Endometrium (tissue), 2 donors: Measurements from ENCODE around the gene KIDINS220.
"Not testable (repeated sequence)": the region's sequence is repeated elsewhere in the genome, so short reads cannot be mapped to it uniquely, and the experiment has no call there.

Source experiments
- FAIRE-seq: peaks from 2 replicates; lab custom pipeline; 2012; peaks lifted over from hg19 to GRCh38; lab: Jason Lieb, UNC
- donor health status: control.
- donor health status: control.

Gene KIDINS220

DNA sequence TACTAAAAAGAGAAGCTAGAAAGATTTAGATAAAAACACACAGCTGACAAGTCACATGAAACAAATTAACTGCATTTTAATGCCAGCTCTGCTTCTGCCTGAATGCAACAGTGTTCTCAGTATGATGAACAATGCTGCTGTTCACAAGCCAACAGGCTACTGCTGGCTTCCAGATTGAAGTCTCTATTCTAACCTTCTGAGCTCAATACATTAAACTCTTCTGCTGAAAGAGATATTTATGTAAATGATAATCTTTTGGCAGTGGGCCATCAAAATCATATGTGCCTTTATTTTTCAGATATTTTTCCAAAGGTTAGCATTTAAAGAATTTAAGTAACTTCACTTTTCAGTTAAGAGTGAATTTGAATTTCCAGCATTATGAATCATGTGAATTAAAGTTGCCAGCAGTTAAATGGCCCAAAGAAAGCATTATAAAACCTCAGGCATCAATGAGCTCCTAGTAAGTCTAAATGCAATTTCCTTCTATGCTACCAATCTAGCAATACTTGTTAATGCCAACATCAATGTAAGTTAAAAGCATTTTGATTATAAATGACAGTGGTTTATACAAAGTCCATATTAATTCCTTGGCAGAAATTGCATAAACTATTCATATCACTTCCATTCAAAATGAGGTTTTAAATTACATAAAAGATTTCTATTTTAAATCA lies 83.2 kb downstream of the KIDINS220 start:
- FAIRE-seq, result no peak

DNA sequence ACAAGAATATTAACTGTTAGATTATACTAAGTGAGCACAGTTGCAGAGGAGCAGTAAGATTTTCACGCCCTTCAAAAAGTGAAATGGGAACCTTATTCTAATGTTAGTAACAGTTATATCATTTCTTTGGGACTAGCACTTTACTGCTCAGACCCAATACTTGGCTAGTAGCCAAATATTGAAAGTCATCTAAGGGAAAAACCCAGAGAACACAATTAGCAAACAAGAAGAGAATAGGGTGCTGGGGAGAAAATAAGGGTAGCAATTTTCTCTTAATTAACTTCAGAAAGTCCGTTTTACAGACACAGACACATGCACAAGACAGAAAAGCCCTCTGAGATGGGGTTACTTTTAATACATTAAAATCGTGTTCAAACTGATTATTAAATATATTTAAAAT lies 83.8 kb downstream of the KIDINS220 start:
- FAIRE-seq, result no peak

DNA sequence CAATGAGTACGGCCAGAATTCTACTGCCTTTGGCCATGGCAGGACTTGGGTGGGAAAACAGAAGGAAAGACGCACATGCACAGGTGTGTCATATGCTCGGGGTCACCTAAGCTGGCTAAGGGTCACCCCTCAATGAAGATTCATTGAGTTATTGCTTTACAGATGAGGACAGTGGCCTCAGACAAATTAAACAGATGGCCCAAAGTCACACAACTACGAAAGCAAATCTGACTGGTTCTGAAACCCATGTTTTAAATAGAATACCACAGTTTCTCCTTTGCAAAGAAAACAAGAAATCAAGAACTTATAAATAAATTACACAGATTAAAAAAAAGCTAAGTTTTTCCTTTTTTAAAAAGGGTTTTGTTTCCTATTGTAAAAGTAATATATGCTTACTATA lies 85.0 kb downstream of the KIDINS220 start:
- no peak for FAIRE-seq

DNA sequence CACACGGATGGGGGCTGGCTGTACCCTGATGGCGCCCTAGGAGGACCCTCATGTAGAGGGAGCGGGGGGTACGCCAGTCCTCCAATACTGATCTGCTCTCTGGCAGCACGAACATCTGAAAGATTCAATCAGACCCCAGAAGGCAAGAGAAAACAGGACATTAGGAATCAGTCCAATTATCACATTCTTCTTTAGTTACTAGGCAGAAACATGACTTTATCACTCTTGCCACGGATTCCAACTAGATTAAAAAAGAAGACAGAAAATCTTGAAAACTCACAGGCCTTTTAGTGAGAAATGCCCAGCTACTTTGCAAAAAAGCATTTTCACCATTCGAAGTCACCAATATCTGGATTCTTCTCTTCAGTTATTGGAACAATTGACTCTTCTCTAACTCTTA lies 87.2 kb downstream of the KIDINS220 start:
- no peak for FAIRE-seq

DNA sequence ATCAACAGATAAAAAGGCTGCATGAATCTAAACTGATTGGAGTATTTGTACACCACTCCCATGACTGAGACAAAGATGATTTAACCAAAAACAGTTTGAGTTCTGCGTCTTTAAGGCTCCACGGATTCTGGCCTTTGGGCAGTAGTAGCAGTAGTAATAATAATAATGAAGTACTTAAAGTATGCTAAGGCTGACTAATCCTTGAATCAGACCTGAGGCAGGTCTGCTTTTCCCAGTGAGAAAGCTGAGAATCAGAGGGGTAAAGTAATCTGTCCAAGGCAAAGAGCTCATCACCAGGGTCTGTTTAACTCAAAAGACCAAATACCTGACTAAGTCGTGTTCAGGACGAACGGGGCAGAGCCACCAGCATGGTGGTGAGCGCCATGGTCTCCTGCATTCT lies 94.2 kb downstream of the KIDINS220 start:
- no peak for FAIRE-seq

DNA sequence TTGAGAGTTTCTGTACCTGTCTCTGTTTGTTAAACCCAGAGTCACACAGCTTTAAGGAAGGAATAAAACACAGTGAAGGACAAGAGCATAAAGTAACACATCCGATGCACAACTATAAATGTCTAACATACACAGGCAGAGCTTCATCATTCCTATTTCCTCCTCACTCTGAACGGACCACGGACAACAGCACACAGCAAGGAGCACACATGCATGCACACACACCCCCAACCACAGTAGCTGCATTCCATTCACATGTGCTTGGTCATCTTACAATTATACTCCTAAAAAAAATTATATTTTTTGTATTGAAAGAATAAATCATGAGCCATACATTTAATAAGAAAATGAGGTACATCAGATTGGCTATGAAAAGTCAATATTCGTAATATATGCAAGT lies 97.3 kb downstream of the KIDINS220 start:
- no peak for FAIRE-seq

DNA sequence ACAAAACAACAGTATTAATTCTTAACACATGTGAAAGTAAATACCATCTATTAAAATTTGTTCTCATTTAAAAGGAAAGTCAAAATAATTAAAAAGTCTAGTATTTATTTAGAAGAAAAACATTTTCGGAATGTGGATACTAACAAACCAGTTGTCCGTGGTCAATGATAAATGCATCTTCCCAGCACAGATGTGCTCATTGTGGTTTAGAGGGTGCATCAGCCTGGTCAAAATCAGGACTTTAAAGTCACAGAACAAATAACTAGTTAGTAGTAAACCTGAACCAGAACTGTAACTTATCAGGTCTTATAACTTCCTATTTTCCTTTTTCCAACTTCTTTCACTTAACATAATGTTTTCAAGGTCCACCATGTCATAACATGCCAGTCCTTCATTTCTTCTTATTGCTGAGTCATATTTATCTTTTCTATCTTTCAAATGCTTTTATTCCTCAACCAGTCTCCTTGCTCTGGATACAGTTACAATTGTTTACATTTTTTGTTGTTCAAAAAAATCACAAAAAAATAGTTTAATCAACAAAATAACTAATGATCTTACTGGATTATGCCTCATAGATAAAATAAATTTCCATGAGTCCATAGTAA lies 99.7 kb downstream of the KIDINS220 start:
- peak; percentile 97 for FAIRE-seq

DNA sequence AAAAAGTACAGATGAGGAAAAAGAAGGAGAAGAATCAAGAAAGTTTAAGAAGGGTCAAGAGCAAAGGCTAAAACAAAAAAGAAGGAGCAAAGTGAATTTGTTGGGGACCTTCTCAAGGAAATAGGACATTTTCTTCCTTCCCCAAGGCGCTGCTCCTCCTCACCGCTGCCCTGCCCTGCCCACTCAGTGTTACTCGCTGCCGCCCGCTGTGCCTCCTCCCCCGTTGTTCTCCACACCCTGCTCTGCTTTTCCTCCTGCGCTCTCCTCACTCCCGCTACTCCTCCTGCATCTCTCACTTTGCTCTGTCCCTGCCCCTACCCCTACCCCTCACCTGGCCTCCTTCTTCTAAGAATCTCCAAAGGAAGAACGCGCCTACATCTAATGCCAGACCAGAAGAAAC lies 104.8 kb downstream of the KIDINS220 start:
- FAIRE-seq, result no peak

DNA sequence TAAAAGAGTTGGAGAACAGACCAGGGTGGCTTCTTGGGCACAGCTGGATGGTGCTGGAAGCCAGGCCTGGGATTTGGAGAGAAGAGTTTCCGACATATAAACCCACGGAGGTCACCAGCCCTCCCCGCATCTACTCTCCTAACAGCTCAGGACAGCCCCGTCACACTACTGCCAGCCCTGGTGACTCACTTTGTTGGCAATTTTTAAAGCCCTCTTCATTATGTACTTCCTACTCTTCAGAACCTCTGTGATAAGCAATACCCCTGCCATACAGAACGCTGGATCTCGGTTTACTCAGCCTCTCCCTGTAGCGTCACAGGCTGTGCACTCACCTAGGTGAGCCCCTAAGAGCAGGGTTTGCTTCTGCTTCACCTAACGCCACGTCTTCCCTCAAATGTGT lies 107.5 kb downstream of the KIDINS220 start:
- FAIRE-seq, result no peak

DNA sequence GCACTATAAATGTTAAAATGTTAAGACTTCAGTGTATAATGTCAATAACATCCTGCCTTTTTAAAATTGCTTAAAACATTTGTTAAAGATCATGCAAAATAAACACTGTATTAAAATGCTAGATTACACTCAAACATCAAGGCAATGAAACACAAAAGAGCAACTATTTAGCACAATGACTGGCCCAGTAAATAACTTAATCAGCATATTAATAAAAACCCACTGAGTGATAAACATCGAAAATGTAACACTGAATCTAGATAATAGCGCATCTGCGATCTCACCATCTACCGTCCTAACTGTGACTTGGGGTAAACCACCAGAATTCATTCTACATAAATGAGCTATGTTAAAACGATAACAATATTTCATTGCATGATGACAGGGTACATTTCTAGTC lies 108.3 kb downstream of the KIDINS220 start:
- FAIRE-seq, result not testable (repeated sequence)

DNA sequence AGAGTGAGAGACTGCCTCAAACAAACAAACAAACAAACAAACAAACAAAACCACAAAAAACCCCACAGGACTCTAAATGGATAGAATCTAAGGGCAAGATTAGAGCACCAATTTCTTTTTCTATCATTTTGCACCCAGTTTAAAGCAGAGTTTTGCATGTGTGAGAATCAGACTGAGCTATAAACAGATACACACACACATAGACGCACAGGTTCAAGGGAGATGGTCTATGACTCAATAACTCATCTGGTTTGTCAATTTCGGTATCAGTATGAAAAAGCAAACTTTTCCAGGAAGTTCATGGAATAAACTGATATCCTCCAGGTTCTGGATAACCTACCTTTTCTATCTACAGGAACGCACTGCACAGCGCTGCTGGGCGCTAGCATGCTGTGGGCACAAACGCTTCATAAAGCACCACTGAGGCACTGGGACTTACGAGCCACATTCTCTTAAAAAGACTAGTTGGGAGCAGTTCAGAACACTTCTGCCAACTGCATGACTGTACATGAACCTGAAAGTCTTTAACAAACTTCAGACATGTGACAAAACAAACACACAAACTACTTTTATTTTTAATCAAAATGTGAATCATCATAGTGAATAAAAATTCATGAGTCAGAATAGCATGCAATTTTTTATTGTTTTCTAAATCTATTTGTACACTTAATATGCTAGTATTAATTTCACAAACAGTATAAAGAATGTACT lies 109.0 kb downstream of the KIDINS220 start:
- peak; percentile 58 for FAIRE-seq

DNA sequence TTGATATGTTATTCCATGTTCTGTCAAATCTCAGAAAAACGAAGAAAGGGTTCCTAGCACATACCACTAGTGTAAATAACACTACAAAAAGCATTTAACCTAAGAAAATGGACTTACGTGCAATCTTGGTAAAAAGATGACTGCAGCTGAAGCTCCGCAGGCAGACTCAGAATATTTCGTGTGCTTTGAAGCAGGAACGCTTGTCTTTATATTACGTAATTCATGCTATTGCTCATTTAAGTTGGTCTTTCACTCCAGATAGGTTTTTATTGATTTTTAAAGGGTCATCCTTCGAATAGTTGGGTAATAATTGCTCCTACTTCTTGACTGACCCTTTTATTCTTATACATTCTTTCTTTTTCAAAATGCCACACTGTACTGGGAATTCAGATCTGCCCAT lies 111.6 kb downstream of the KIDINS220 start:
- no peak for FAIRE-seq

DNA sequence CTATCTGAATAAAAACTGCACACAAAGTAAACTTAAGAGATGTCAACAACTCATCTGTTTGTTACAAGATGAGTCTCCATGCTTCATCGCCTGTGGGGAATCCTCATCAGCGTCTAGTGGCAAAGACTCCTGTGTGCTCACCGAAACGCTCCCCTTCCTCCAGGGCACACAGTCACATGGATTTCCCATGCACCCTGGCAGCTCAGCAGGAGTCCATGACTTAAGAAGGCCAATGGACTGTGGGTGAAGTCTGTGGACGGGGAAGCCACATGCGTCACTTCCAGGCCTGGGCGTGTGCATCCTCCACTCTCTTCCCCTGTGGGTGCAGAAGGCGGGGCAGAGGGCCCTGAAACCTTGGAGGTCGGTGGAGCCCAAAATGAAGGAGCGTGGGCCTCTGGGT lies 114.4 kb downstream of the KIDINS220 start:
- FAIRE-seq, result no peak

DNA sequence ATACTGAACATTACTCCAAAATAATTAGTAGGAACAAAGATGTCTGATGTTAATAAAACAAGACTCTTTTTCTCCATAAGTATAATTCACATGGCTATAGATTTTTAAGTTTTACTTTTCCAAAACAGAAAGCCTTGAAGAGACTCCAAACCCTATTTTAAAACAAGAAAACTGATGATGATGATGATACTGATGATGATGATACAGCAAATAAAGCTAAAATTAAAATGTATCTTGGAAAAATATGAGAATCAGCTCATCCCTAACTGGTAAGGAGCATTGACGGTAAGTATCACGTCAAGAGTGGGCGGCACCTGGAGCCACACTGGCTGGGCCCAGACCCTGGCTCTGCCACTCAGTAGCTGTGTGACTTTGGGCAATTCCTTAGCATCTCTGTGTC lies 116.0 kb downstream of the KIDINS220 start:
- FAIRE-seq, result no peak

DNA sequence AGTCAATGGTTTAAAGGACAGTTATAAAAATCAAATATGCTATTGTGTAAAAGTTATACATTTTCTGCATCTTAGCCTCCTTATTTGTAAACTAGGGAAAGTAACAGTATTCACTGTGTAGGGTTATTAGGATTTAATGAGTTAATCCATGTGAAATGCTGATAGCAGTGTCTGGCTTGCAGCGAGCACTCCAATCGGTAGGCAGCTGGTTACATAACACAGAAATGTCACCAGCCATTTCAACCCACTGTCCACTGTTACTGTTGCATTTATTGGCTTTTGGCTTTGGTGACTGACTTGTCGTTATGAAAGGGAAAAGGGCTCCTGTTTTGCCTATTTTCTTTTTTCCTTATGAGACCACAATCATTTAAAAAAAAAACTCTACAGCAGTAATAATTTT lies 116.7 kb downstream of the KIDINS220 start:
- FAIRE-seq, result no peak

DNA sequence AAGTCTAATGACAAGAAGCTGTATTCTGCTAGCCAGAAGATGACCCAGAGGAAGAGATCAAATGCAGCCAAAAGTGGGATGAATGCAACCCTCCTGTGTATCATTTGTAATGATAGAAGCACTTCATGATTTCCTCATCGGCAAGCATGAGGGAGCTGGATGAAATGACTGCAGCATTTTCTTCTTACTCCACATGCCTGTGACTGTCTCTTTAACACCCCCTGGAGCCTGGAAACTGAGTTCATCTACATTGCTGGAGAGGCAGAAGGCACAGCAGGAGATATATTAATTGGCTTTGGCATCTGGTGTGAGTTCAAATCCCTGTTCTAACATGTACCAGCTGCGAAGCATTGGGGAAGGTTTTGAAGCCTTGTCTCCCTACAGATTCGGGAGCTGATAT lies 117.9 kb downstream of the KIDINS220 start:
- FAIRE-seq, result no peak

DNA sequence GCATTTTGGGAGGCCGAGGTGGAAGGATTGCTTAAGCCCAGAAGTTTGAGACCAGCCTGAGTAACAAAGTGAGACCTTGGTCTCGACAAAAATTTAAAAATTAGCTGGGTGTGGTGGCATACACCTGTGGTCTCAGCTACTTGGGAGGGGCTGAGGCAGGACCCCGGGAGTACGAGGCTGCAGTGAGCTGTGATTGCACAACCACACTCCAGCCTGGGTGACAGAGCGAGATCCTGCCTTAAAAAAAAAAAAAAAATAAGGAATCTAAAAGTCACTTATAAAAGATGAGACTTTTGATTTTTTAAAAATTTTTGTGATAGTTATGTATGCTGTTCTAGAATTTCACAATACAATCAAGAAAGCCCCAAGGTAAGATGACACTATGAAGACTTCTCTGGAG lies 122.4 kb downstream of the KIDINS220 start:
- no peak for FAIRE-seq

DNA sequence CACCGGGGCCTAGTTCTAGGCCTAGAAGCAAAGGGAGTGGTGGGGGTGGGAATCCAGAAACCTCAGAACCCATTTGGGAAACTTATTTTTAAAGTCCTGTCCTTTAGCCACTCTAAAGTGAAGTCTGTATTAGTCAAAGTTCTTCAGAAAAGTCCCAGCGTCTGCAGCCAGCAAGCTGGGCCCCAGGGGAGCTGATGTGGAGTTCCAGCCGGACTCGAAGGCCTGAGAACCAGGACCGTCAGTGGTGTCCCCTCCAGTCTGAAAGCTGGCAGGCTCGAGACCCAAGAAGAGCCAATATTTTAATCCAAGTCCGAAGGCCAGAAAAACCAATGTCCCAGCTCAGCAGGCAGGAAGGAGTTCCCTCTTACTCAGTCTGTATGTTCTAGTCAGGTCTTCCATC lies 123.1 kb downstream of the KIDINS220 start:
- no peak for FAIRE-seq

DNA sequence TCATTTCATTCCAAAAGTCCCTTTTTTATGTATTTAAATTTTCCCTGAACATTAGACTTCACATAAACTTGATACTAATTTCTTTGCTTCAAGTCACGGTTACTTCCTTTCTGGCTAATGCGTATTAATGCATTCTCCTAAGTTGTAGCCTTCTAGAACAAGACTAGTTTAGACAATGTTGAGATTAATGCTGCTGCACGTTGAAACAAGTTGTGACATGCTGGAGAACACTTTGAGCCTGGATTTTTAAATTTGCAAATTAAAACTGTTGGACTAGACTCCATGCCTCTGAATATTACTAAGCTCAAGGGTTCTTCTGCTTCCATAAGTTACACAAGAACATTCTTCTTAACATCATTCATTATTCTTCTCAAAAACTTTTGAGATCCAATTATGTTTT lies 126.5 kb downstream of the KIDINS220 start:
- no peak for FAIRE-seq

DNA sequence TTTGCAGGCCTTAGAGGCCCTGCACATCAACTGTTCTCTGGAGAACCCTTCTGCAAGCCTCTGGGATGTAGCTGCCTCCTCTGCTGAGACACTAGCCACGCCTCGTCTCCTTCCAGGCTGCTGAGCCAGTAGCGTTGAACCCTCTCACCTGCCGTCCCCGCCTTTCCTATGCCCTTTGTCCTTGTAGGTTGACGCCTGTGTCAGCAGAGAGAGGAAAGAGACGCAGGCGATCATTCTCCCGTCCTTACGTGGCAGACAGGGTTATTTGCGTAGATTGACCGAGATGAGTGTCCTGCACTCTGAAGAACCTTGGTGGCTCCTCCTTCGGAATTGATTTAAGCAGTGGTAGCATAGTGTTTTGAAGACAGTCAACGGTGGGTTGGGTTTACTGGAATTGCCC lies 127.8 kb downstream of the KIDINS220 start:
- FAIRE-seq, result no peak

DNA sequence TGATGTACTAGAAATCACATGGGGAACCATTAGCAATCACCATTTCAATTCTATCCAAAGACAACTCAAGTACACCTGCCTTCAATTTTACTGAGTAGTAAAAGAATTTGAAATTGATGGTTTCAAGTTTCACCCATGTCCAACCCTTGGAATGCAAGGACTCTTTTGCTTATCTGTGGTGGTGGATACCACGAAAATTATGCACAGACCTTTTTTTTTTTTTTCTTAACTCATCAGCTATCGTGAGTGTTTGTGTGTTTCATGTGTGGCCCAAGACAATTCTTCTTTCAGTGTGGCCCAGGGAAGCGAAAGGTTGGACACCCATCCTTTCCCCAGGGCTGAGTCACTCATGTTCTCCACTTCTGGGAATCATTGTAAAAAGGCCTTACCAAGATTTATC lies 132.5 kb downstream of the KIDINS220 start:
- no peak for FAIRE-seq

DNA sequence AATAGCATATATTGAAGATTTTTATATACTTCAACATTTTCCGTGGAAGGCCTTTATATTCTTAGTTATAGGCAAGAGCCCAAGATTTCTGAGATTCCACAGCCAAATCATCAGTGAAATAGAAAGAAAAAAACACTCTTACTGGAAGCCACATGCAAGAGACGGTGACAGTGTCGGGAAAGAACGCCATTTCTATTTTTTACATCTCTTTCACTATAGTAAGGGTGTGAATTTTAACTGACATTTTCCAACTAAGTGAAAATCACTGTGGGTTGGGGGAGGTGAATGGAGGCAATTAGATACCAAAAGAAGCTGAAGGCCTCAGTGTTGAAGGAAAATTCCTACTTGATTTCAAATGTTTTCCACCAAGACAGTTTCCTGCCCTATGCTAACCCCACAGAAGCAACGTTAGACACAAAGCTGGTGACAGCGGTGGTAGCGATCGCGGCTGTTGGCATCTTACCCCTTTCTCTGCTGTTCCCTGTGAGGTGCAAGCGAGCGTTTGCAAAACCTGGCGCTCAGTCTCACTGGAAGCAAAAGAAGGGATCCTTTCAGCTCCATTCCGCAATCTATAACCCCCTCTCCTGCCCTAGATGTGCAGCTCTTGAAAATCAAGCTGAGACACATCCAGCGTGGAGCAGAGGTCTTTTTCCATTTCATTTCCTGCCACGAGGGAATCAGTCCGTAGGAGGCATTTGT lies 135.6 kb downstream of the KIDINS220 start:
- FAIRE-seq, result no peak

DNA sequence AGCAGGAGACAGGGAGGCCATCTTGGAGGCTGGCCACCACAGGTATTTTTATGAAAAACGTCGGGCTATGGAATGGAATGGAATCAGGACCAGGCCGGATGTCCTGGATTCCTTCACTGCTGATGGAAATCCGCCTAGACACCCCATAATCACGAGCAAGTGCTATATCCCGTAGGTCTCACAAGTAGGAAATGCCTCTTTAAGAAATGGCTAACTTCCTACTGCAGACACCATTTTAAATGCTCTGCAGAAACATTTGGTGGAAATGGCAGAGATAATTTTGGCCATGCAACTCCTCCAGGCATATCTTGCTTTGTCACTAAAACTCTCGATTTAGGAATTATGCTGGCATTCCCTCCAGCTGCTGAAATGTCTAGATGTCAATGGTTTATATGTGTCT lies 137.6 kb downstream of the KIDINS220 start:
- FAIRE-seq, result no peak
